DMS79 (cell line): ENCODE measurements around the gene GPSM3.
A peak's percentile ranks its signal among the peaks of the same experiment; 100 is the strongest.
"Not testable (repeated sequence)": the region's sequence is repeated elsewhere in the genome, so short reads cannot be mapped to it uniquely, and the experiment has no call there.

Source experiments
- DNase-seq: peaks from one replicate; lab custom pipeline; 2025; lab: John Stamatoyannopoulos, UW

Gene GPSM3

GRCh38 chr6:32192608-32193039, at the start of gene GPSM3:
GPSM3 (minus strand) TSS chr6:32192643; CDS start chr6:32192513, 130 bp downstream.
- DNase-seq: no peak

DNA sequence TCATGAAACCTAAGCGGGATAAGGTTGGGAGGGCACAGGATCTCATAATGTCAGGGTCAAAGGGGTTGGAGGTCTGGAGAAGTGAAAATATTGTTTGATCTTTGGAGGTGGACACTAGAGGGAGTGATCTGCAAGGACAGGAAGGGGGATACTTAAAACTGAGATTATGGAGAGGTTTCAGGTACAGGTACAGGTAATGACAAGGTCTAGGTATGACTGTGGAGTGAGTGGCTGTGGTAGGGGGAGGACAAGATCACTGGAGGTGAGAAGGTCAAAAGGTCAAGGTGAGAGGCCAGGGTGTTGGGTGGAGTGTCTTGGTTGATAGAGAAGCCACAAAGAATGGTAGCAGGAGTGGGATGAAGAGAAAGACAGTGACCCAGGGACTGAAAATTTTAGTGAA, 48.2 kb upstream of the GPSM3 start:
- DNase-seq: no peak

- DNase-seq: no peak
Measured at GRCh38 chr6:32239462-32239861, 47.0 kb upstream of the GPSM3 start.

GRCh38 chr6:32234934-32235333, 42.5 kb upstream of the GPSM3 start:
- DNase-seq: no peak

- DNase-seq: no peak
Measured at GRCh38 chr6:32226434-32226833, 34.0 kb upstream of the GPSM3 start.

DNA sequence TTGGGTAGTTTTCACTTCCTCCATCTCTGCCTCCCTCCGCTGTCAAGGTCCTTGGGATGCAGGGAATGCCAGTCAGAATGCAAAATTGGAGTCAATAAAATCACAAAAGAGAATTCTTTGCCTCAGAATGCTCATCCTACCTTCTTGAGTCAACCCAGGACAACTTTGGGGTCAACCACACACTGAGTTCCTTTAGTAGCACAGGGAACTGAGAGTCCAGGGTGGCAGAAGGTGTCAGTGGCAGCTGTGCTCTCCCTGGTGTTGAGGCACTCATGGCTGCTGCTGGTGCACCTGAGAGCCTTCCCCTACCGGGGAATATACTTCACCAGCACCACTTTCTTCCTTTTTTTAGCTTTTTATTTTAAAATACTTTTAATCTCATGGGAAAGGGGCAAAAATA, 32.3 kb upstream of the GPSM3 start:
- no peak for DNase-seq

DNA sequence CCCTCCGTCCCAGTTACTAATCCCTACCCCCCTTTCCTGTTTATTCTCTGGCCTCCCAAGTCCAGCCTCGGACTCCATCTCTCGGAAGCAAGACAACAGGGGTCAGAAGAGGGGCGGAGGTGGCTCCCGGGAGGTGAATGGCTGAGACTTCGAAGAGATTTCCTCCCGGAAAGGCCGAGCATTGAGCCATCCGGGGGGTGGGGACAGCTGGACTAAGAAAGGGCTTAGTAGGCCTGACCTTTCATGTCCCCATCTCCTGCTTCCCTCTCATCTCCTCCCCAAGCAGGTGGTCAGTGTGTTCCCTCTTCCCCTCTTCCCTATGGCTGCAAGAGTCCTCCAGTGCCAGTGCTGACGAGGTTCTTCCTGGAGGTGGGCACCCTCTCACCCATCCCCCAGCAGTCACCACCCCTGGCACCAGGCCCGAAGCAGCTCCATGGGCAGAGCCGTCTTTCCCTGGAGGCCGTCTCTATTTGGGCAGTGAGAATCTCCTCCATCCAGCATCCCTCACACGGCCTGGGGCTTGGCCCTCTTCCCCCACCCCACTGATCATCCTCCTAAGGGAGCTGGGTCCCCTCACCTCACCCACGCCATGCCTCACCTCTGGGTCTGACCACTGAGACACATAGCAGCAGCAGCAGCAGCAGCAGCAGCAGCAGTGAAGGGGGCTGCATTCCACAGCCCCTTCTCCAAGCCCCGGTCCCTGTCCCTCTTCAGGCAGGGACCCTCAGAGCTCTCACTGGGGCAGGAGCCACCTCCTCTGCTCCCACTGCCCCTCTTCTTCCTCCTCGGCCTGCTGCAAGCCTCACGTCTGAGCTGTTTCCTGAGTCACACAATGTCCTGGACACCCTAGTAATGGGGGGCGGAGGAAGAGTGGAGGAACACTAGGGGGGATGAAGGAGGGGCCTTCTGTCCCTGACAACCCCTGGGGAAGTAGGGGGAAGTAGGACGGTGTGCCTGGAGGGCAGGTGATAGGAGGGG, 31.1 kb upstream of the GPSM3 start, which contains the start of gene NOTCH4:
NOTCH4 (minus strand) TSS at position 810 of the 978 bp plus-strand sequence; CDS start at position 671, 139 bp downstream.
- DNase-seq: no peak

- DNase-seq: no peak
Measured at GRCh38 chr6:32222333-32223230, 30.1 kb upstream of the GPSM3 start.

DNA sequence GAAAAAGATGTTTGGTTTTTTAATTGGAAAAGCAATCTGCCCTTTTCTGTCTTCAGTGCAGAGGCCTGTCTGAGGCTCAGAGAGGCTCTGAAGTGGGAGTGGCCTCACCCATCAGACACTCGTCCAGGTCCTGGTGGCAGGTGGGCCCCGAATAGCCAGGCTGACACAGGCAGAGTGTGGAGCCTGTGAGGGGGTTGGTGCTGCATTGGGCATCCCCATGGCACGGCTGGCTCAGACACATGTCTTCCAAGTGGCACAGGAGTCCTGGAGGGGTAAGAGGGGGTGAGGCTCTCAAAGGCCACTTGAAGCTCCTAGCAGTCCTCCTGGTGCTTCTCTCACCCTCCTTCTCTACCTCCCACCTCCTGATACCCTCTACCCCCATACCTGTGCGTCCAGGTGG, 27.6 kb upstream of the GPSM3 start:
- no peak for DNase-seq

DNA sequence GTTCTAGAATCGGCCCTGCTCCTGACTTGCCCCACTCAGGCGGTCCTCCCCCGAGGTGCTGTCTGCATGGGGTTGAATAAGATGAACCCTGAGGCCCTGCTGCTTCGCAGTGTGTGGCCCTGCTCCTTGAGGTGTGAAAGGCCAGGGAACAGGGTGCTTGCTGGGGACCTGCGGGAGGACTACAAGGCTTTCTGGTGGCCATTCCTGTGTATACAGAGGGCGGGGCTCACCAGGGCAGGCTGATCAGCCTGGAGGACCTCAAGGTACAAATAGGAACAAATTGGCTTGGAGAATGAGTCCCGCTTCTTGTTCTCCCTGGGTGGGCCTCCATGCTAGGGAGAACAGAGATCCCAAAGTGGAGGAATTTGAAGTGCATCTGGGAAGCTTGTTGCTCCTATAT, 25.7 kb upstream of the GPSM3 start:
- no peak for DNase-seq

DNA sequence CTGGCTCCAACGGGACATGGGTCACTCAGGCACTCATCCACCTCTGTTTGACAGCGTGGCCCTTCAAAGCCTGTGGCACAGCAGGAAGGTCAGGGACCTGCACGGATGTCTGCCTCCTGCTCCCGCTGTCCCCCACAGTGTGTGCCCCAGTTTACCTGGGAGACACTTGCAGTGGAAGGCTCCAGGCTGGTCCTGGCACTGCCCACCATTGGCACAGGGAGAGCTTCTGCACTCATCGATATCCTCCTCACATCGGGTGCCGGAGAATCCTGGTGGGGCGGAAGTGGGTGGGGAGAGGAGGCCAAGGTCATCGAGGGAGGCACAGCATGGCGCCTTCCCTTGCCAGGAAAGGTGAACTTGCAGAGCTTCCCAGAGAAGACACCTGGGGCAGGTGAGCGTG, 24.6 kb upstream of the GPSM3 start:
- DNase-seq: no peak

- no peak for DNase-seq
Measured at GRCh38 chr6:32216285-32216684, 23.8 kb upstream of the GPSM3 start.

DNA sequence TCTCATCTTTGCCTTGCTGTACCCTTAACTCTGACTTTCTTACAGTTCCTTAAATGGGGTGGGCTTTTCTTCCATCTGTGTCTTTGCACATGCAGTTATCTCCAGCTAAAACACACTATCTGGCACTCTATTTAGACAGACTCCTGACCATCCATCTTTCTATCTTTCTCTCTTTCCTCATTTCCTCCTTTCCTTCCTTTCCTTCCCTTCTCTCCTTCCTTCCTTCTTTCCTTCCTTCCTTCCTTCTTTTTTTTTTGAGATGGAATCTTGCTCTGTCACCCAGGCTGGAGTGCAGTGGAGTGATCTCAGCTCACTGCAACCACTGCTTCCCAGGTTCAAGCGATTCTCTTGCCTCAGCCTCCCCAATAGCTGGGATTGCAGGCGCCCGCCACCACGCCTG, 23.2 kb upstream of the GPSM3 start:
- no peak for DNase-seq

GRCh38 chr6:32214126-32214525, 21.7 kb upstream of the GPSM3 start:
- DNase-seq: no peak

DNA sequence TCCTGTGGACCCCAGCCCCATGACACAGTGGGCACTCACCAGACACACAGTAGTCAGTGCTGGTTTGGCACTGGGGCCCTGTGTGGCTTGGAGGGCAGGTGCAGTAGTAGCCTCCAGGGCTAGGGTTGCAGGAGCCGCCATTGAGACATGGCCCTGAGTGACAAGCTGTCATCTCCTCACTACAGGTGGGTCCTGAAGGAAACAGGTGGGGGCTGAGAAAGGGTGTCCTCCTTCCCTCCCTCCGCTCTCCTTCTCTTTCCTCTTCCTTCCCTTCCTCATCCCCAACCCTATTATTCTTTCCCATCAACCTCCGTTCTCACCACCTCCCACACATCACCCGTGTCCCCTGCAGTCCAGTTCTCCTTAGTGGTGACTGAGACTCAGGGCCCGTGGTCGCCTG, 21.2 kb upstream of the GPSM3 start:
- DNase-seq: no peak

DNA sequence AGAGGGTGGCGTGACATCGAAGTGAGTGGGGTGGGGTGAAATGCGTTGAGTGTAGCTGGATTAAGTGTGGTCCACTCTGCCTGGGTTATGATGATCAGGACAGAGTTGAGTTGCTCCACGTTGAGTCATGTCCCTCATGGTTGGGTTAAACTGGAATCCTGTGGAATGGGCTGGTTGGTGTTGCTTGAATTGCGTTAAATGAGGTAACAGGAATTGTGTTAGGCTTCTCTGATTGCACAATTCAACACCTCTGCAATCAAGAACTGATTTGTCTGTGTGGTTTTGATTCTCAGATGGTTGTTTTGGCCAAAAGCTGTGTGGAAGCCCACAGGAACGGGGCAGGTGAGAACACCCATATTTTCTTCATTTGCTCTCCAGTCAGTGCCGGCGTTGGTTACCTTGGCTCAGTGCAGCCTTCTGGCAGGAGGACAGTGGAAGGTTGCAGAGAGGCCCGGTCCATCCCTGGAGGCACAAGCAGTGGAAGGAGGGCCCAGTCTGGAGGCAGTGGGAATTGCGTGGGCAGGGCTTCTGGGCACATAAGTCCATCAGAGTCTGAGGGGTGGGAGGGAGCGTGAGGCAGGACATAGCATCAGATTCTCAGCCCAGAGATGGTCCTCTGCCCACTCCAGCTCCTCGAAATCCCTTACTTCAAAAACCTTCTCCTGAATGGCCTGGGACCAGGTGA, 19.8 kb upstream of the GPSM3 start:
- DNase-seq: no peak

DNA sequence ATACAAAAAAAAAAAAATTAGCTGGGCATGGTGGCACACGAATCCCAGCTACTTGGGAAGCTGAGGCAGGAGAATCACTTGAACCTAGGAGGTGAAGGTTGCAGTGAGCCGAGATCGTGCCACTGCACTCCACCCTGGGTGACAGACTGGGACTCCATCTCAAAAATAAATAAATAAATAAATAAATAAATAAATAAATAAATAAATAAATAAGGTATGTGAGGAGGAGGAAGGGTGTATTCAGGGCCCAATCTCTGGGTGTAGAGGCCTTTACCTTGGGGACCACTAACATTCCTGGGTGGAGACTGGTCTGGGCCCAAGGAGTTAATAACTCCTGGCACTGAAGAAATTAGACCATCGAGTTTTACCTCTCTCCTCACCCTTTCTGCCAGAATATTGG, 19.0 kb upstream of the GPSM3 start:
- not testable (repeated sequence) for DNase-seq

GRCh38 chr6:32210191-32210601, 17.8 kb upstream of the GPSM3 start:
- DNase-seq: no peak

- no peak for DNase-seq
Measured at GRCh38 chr6:32208996-32209395, 16.6 kb upstream of the GPSM3 start.

DNA sequence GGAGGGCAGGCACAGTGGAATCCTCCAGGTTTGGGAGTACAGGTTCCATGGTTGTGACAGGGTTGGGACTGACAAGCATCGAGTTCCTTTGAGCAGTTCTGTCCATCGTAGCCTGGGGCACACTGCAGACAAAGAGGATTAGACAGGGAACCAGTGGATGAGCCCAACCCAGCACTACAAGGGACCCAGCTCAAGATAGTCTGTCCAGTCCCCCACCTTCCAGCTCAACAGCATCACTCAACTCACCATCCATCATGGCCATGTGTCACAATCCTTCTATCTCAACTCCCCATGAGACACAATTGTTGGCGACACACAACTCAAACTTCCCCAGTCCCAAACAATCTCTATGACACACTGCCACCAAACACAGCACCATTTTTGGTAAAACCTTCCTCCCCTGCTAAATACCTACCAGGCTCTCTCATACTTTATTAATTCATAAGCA, 11.8 kb upstream of the GPSM3 start:
- no peak for DNase-seq

- peak; percentile 30 for DNase-seq
Measured at GRCh38 chr6:32203426-32204267, 11.2 kb upstream of the GPSM3 start.
